ENCODE measurements around the gene KIF25. TPM values are rescaled to one million over a fixed set of nuclear protein-coding genes. Genes with fewer than 3 reads are reported as not detected.

The KIF25 gene
- polyA plus RNA-seq, 2 of the 4 experiments (the other 2 are of a cell fraction): 0.06 to 0.13 TPM

DNA sequence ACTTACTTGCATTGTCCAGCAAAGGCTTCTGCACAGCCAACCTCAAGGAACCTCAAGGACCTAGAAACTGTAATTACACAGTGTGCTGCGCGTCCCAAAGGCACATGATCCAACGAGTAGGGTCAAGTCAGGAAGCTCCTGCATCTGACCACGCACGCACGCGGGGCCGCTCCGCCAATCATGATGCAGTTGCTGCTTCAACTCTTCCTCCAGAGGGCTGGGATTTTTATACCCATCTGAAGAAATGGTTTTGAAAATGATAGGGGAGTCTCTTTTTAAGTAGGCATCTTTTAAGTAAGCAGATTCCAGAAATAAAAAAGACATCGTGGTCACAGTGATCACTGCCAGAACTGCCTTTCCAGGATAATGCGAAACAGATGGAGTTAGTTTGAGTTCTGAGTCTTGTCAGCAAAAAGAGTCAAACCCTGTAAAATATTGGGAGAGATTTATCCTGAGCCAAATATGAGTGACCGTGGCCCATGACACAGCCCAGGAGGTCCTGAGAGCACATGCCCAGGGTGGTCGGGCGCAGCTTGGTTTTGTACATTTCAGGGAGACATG lies 34.0 kb downstream of the KIF25 start:
- no peak for ATAC-seq
- POLR2A ChIA-PET: no interaction called here
- Histone ChIP-seq H3K27ac (no peak overlapping the region), H3K4me2 (no peak overlapping the region), H3K4me1 (peaks cover 4% of the 10 kb centered on the region; the same call in 1 of the 3 replicates), H3K9me3 (no peaks in the 10 kb centered on the region), H3K4me3 (no peak overlapping the region)
- 80% methylated on average over 9 of the region's 14 CpGs for WGBS (ENCODE audit: missing lambda C conversion rate)
- no peak for FAIRE-seq
- CTCF ChIA-PET: no interaction called here
- no peak for DNase-seq (ENCODE audit: low read depth in 1 of 2, low spot score in 1 of 2)
- TF ChIP-seq CEBPB (IDR thresholded peaks at IDR 0.05) (no peak), JUN (IDR thresholded peaks at IDR 0.05) (no peak), HOXA7 (CRISPR knock-in tag; IDR thresholded peaks at IDR 0.05) (no peak), POLR2A (IDR thresholded peaks at IDR 0.05; ENCODE audit: low read length) (no peak), REST (IDR thresholded peaks at IDR 0.05) (no peak), ZC3H11A (IDR thresholded peaks at IDR 0.05) (no peak), ZSCAN20 (CRISPR knock-in tag; IDR thresholded peaks at IDR 0.05) (no peak), NPAS2 (CRISPR knock-in tag; IDR thresholded peaks at IDR 0.05; ENCODE audit: borderline replicate concordance) (no peak), HEYL (CRISPR knock-in tag; IDR thresholded peaks at IDR 0.05) (no peak), USF2 (IDR thresholded peaks at IDR 0.05) (no peak), GATA3 (IDR thresholded peaks at IDR 0.05; ENCODE audit: borderline replicate concordance) (no peak), ZFP36 (IDR thresholded peaks at IDR 0.05; ENCODE audit: borderline replicate concordance, partially characterized antibody) (no peak), NR3C1 (IDR thresholded peaks at IDR 0.05) (no peak), RARB (CRISPR knock-in tag; IDR thresholded peaks at IDR 0.05) (no peak)
- TF ChIP-seq, protein P1, sequence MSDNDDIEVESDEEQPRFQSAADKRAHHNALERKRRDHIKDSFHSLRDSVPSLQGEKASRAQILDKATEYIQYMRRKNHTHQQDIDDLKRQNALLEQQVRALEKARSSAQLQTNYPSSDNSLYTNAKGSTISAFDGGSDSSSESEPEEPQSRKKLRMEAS (IDR thresholded peaks at IDR 0.05): no peak
- TF ChIP-seq, protein P2, sequence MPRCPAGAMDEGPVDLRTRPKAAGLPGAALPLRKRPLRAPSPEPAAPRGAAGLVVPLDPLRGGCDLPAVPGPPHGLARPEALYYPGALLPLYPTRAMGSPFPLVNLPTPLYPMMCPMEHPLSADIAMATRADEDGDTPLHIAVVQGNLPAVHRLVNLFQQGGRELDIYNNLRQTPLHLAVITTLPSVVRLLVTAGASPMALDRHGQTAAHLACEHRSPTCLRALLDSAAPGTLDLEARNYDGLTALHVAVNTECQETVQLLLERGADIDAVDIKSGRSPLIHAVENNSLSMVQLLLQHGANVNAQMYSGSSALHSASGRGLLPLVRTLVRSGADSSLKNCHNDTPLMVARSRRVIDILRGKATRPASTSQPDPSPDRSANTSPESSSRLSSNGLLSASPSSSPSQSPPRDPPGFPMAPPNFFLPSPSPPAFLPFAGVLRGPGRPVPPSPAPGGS (IDR thresholded peaks at IDR 0.05): no peak

DNA sequence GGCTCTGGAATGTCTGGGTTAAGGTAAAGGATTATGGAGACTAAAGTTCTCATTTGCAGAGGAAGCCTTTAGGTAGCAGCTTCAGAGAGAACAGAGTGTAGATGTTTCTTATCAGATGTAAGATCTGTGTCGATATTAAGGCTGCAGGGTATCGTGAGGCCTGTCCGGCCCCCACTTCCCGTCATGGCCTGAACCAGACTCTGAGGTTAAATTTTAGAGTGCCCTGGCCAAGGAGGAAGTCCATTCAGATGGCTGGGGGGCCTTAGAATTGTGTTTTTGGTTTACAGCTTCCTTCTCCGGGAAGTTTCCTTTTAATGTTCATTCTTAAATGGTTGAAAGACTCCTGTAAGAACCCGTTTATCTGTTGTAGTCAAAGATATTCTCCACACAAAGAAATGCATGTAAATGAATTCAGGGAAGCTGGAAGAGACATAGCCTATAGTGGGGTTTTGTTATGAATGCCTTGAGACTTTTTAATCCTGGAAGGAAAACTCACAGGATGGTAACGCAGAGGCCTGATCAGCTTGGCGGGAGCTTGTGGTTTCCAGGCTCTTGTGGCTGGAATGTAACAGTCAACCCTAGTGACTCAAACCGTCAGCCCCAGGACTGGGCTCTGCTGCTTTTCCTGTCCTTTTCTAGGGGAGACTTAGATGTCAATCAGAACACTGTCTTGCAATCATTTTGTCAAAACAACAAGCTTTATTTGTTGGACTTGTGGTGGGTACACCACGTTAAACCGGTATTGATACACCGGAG lies 34.7 kb downstream of the KIF25 start:
- no peak for FAIRE-seq
- no peak for ATAC-seq
- ChIA-PET POLR2A (no interaction called here), CTCF (interaction anchor here (1.1 kb wide), 1 partner anchor 124 kb away, joined by 3 read pairs; no protein-coding TSS in a partner anchor)
- DNase-seq (ENCODE audit: low read depth in 1 of 2, low spot score in 1 of 2): no peak
- no peak overlapping the region for H3K27ac ChIP-seq
- WGBS (ENCODE audit: missing lambda C conversion rate): 87% methylated on average over 12 of the region's 12 CpGs
- H3K4me1 ChIP-seq: peaks cover 4% of the 10 kb centered on the region; the same call in 1 of the 3 replicates
- H3K4me3 ChIP-seq: no peak overlapping the region
- TF ChIP-seq, protein P3, sequence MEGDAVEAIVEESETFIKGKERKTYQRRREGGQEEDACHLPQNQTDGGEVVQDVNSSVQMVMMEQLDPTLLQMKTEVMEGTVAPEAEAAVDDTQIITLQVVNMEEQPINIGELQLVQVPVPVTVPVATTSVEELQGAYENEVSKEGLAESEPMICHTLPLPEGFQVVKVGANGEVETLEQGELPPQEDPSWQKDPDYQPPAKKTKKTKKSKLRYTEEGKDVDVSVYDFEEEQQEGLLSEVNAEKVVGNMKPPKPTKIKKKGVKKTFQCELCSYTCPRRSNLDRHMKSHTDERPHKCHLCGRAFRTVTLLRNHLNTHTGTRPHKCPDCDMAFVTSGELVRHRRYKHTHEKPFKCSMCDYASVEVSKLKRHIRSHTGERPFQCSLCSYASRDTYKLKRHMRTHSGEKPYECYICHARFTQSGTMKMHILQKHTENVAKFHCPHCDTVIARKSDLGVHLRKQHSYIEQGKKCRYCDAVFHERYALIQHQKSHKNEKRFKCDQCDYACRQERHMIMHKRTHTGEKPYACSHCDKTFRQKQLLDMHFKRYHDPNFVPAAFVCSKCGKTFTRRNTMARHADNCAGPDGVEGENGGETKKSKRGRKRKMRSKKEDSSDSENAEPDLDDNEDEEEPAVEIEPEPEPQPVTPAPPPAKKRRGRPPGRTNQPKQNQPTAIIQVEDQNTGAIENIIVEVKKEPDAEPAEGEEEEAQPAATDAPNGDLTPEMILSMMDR (IDR thresholded peaks at IDR 0.05): no peak
- TF ChIP-seq, protein P2 (IDR thresholded peaks at IDR 0.05): no peak
- TF ChIP-seq PHF8 (IDR thresholded peaks at IDR 0.05; ENCODE audit: borderline replicate concordance, low read depth) (no peak), RNF2 (IDR thresholded peaks at IDR 0.05; ENCODE audit: borderline replicate concordance, low read depth) (no peak), RARB (CRISPR knock-in tag; IDR thresholded peaks at IDR 0.05) (no peak)
- no peaks in the 10 kb centered on the region for H3K9me3 ChIP-seq
- no peak overlapping the region for H3K4me2 ChIP-seq

All from A549 (cell line).